Measurements from ENCODE around the gene DNAJC17.

- TF ChIP-seq JUN (CRISPR knock-in tag; IDR thresholded peaks at IDR 0.05) (no peak), CHD2 (IDR thresholded peaks at IDR 0.05; ENCODE audit: low read depth, low read length) (no peak), EZH2 (conservative IDR thresholded peaks at IDR 0.05; ENCODE audit: low read depth, low read length) (no peak), RAD21 (CRISPR knock-in tag; IDR thresholded peaks at IDR 0.05) (no peak), CTCF (CRISPR knock-in tag; IDR thresholded peaks at IDR 0.05) (no peak)
These were observed 38.6 kb downstream of the DNAJC17 start for GRCh38 chr15:40768521-40769273.

Data from HepG2 (cell line).